ENCODE measurements around the gene MCF2L.

DNA sequence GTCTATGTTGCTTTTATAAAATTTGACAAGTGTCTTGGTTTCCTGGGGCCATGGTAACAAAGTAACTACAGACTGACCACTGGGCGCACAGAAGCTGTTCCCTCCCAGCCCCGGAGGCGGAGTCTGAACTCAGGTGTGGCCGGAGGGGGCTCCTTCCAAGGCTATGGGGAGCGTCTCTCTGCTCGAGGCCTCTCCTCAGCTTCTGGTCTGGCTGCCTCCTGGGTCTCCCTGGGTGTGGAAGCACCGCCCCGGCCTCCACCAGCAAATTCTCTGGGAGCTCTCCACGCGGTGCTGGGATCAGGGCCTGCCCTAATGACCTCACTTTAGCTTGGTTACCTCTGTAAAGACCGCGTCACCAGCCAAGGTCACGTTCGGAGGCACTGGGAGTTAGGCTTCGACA, 90.9 kb downstream of the MCF2L start:
- TF ChIP-seq TEAD2 (tag; IDR thresholded peaks at IDR 0.05) (no peak), CTCF (IDR thresholded peaks at IDR 0.05 in 2 of 3, conservative IDR thresholded peaks at IDR 0.05 in 1 of 3; ENCODE audit: insufficient read depth in 2 of 3, low read depth in 1 of 3, low read length in 3 of 3) (no peak), EP300 (IDR thresholded peaks at IDR 0.05; ENCODE audit: low read length) (no peak), TRIM25 (IDR thresholded peaks at IDR 0.05; ENCODE audit: borderline replicate concordance) (no peak)
- TF ChIP-seq, protein P1, sequence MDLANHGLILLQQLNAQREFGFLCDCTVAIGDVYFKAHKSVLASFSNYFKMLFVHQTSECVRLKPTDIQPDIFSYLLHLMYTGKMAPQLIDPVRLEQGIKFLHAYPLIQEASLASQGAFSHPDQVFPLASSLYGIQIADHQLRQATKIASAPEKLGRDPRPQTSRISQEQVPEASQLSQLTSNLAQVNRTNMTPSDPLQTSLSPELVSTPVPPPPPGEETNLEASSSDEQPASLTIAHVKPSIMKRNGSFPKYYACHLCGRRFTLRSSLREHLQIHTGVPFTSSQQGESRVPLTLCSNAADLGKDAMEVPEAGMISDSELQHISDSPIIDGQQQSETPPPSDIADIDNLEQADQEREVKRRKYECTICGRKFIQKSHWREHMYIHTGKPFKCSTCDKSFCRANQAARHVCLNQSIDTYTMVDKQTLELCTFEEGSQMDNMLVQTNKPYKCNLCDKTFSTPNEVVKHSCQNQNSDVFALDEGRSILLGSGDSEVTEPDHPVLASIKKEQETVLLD (IDR thresholded peaks at IDR 0.05), result no peak

Data from K562 (cell line).